GM19463 (cell line): ENCODE measurements around the gene TMEM179B.

Experiments used
- ATAC-seq: cut with Tn5 transposase; IDR thresholded peaks from one replicate; pipeline ENCODE4 v1.9.1; 2021; ENCODE audit warnings: mild to moderate bottlenecking, moderate library complexity; ENCODE audit not compliant: unreplicated experiment

Gene TMEM179B

GRCh38 chr11:62831520-62832335, 44.5 kb downstream of the TMEM179B start, which contains the start of gene STX5:
TSS of gene STX5 (minus strand) at chr11:62832051. CDS start at chr11:62831243, 808 bp downstream.
- peak; percentile 83 for ATAC-seq

- ATAC-seq: no peak
Measured at GRCh38 chr11:62832336-62833234, 45.4 kb downstream of the TMEM179B start, which contains the start of gene TEX54. TSS of gene TEX54 (minus strand) at chr11:62832841.

GRCh38 chr11:62835336-62835735, 48.1 kb downstream of the TMEM179B start:
- ATAC-seq: no peak

- peak; percentile 49 for ATAC-seq
Measured at GRCh38 chr11:62839050-62839945, 52.1 kb downstream of the TMEM179B start, which contains the start of gene WDR74. TSS of gene WDR74 (minus strand) at chr11:62839590. CDS start at chr11:62839570, 20 bp downstream.
